H1 (cell line): ENCODE measurements around the gene TDRD1. TPM values are rescaled to one million over a fixed set of nuclear protein-coding genes. Genes with fewer than 3 reads are reported as not detected.

Source experiments
- CTCF ChIA-PET: fragments of 300-600 bp; sonication (Branson Sonifier 250); formaldehyde crosslinking; loops from one replicate; lab custom pipeline; 2021; ENCODE audit not compliant: partially characterized antibody; lab: Charles Lee
- POLR2A ChIA-PET: fragments of 300-600 bp; sonication (Branson Sonifier 250); formaldehyde crosslinking; loops from one replicate; lab custom pipeline; 2021; ENCODE audit warnings: inconsistent platforms; ENCODE audit not compliant: partially characterized antibody; lab: Charles Lee
- DNase-seq, 2 experiments: peaks; one replicate each; pipeline versions ENCODE4 v3.0.0 to v3.0.0-alpha.2; 2010 to 2022; ENCODE audit warnings: low spot score in 2 of 2, low read depth in 1 of 2, mixed read lengths in 1 of 2
- FAIRE-seq: peaks from 2 replicates; lab custom pipeline; 2011; peaks lifted over from hg19 to GRCh38; lab: Jason Lieb, UNC
- H2AFZ ChIP-seq: 2 replicates; pipeline ENCODE4 v1.8.1; 2012; ENCODE audit warnings: low read length, inconsistent platforms
- H2AK5ac ChIP-seq: 2 replicates; pipeline ENCODE4 v1.6.1; 2013; ENCODE audit warnings: low read depth, low read length
- H2BK120ac ChIP-seq: replicated peaks from 2 replicates; pipeline ENCODE3; 2013; ENCODE audit warnings: low read depth, low read length, inconsistent platforms
- H2BK12ac ChIP-seq: 2 replicates; pipeline ENCODE4 v1.6.1; 2013; ENCODE audit warnings: low read depth, low read length
- H2BK15ac ChIP-seq: 2 replicates; pipeline ENCODE4 v1.6.1; 2013; ENCODE audit warnings: low read length
- H2BK20ac ChIP-seq: 2 replicates; pipeline ENCODE4 v1.6.1; 2013; ENCODE audit warnings: low read length
- H2BK5ac ChIP-seq: 2 replicates; pipeline ENCODE4 v1.6.1; 2013; ENCODE audit warnings: low read depth, low read length
- H3K14ac ChIP-seq: 2 replicates; pipeline ENCODE4 v1.6.1; 2013; ENCODE audit warnings: inconsistent platforms; ENCODE audit not compliant: insufficient read length
- H3K18ac ChIP-seq: 2 replicates; pipeline ENCODE4 v1.6.1; 2013; ENCODE audit warnings: low read length; ENCODE audit errors: extremely low read depth
- H3K23ac ChIP-seq: 2 replicates; pipeline ENCODE4 v1.6.1; 2013; ENCODE audit warnings: inconsistent platforms; ENCODE audit not compliant: insufficient read length
- H3K23me2 ChIP-seq: 2 replicates; pipeline ENCODE4 v1.6.1; 2013; ENCODE audit warnings: low read depth, low read length
- H3K27ac ChIP-seq: 2 replicates; pipeline ENCODE4 v1.6.1; 2011; ENCODE audit warnings: low read depth, low read length, inconsistent platforms
- H3K27me3 ChIP-seq, 4 experiments: replicated peaks in 1 of 4; 1 replicate in 1 of 4; 2 replicates in 3 of 4; pipeline versions ENCODE4 v1.6.1 to v1.8.1; 2011 to 2013; ENCODE audit warnings: low read length in 3 of 4, mild to moderate bottlenecking in 3 of 4, inconsistent platforms in 2 of 4, mixed read lengths in 2 of 4, moderate library complexity in 1 of 4; ENCODE audit not compliant: control insufficient read depth in 3 of 4, insufficient read depth in 3 of 4; ENCODE audit errors: extremely low read depth in 1 of 4
- H3K36me3 ChIP-seq, 4 experiments: 2 replicates each; pipeline versions ENCODE4 v1.6.1 to v1.8.1; 2011 to 2013; ENCODE audit warnings: mild to moderate bottlenecking in 4 of 4, low read length in 3 of 4, moderate library complexity in 2 of 4, control low read depth in 1 of 4, inconsistent platforms in 1 of 4; ENCODE audit not compliant: insufficient read depth in 4 of 4, control insufficient read depth in 2 of 4
- H3K4ac ChIP-seq: replicated peaks from 2 replicates; pipeline ENCODE3; 2013; ENCODE audit warnings: low read length, low read depth, mixed read lengths, inconsistent platforms; ENCODE audit not compliant: insufficient read length
- H3K4me1 ChIP-seq, 4 experiments: replicated peaks in 1 of 4; 1 replicate in 1 of 4; 2 replicates in 3 of 4; pipeline versions ENCODE4 v1.6.1 to v1.8.1; 2011 to 2013; ENCODE audit warnings: low read length in 3 of 4, inconsistent platforms in 2 of 4, mixed read lengths in 1 of 4; ENCODE audit not compliant: insufficient read depth in 4 of 4, control insufficient read depth in 3 of 4
- H3K4me2 ChIP-seq, 2 experiments: 2 replicates each; pipeline versions ENCODE4 v1.6.1 to v1.8.1; 2011 to 2013; ENCODE audit warnings: low read depth in 2 of 2, low read length in 2 of 2, control low read depth in 1 of 2, inconsistent platforms in 1 of 2, mild to moderate bottlenecking in 1 of 2; ENCODE audit not compliant: insufficient read depth in 1 of 2
- H3K4me3 ChIP-seq, 4 experiments: fragments of 200-600, 300-600 bp in 1 of 4; sonication (generic), shearing (Covaris generic), sonication (Bioruptor Twin) in 1 of 4; 2 replicates each; pipeline versions ENCODE4 v1.5.1 to v1.8.1; 2011 to 2016; ENCODE audit warnings: low read length in 4 of 4, low read depth in 3 of 4, control low read depth in 2 of 4, inconsistent platforms in 2 of 4, mild to moderate bottlenecking in 2 of 4, mixed read lengths in 1 of 4, moderate library complexity in 1 of 4; ENCODE audit not compliant: insufficient read depth in 2 of 4; ENCODE audit errors: extremely low read depth in 1 of 4
- H3K56ac ChIP-seq: replicated peaks from 2 replicates; pipeline ENCODE3; 2013; ENCODE audit warnings: low read depth, mild to moderate bottlenecking, mixed read lengths, low read length, inconsistent platforms; ENCODE audit not compliant: insufficient read length
- H3K79me1 ChIP-seq: 2 replicates; pipeline ENCODE4 v1.6.1; 2013; ENCODE audit warnings: low read depth, low read length, control low read depth
- H3K79me2 ChIP-seq, 2 experiments: 2 replicates each; pipeline versions ENCODE4 v1.6.1 to v1.8.1; 2012 to 2013; ENCODE audit warnings: low read length in 2 of 2, mild to moderate bottlenecking in 2 of 2, inconsistent platforms in 1 of 2; ENCODE audit not compliant: insufficient read depth in 2 of 2, control insufficient read depth in 1 of 2
- H3K9ac ChIP-seq, 4 experiments: replicated peaks in 1 of 4; 1 replicate in 1 of 4; 2 replicates in 3 of 4; pipeline versions ENCODE4 v1.6.1 to v1.8.1; 2011 to 2013; ENCODE audit warnings: low read depth in 3 of 4, low read length in 3 of 4, control low read depth in 2 of 4, mild to moderate bottlenecking in 2 of 4, moderate library complexity in 2 of 4, inconsistent platforms in 1 of 4; ENCODE audit errors: extremely low read depth in 1 of 4
- H3K9me3 ChIP-seq, 2 experiments: 2 replicates each; pipeline versions ENCODE4 v1.6.1 to v1.8.1; 2012 to 2013; ENCODE audit warnings: mild to moderate bottlenecking in 2 of 2, moderate library complexity in 2 of 2, control low read depth in 1 of 2, inconsistent platforms in 1 of 2, low read depth in 1 of 2, low read length in 1 of 2, mixed read lengths in 1 of 2; ENCODE audit not compliant: insufficient read depth in 2 of 2
- H4K20me1 ChIP-seq, 2 experiments: replicated peaks in 1 of 2; 2 replicates each; pipeline versions ENCODE3 to v1.8.1; 2011 to 2013; ENCODE audit warnings: inconsistent platforms in 2 of 2, low read length in 2 of 2, mild to moderate bottlenecking in 1 of 2; ENCODE audit not compliant: insufficient read depth in 2 of 2, control insufficient read depth in 1 of 2
- H4K5ac ChIP-seq: 2 replicates; pipeline ENCODE4 v1.6.1; 2013; ENCODE audit warnings: low read length, low read depth, mixed read lengths, inconsistent platforms; ENCODE audit not compliant: insufficient read length
- H4K8ac ChIP-seq: 2 replicates; pipeline ENCODE4 v1.8.0; 2013; ENCODE audit warnings: mild to moderate bottlenecking, moderate library complexity, low read length, inconsistent platforms; ENCODE audit not compliant: insufficient read depth; ENCODE audit errors: extremely low read depth
- H4K91ac ChIP-seq: replicated peaks from 2 replicates; pipeline ENCODE3; 2013; ENCODE audit warnings: low read length, mixed read lengths, inconsistent platforms; ENCODE audit not compliant: insufficient read length
- POLR2A ChIP-seq, 2 experiments: IDR thresholded peaks; 1 replicate in 1 of 2; 2 replicates in 1 of 2; pipeline ENCODE4 v1.6.1; 2011; ENCODE audit warnings: low read depth in 2 of 2, low read length in 2 of 2, mild to moderate bottlenecking in 2 of 2; ENCODE audit errors: control extremely low read depth in 1 of 2
- SAP30 ChIP-seq: fragments of 300-600 bp; sonication (generic); IDR thresholded peaks from 2 replicates; pipeline ENCODE4 v1.7.1; 2012; ENCODE audit warnings: low read length, moderate library complexity, mild to moderate bottlenecking, inconsistent platforms; ENCODE audit not compliant: insufficient read depth, insufficient replicate concordance
- SP2 ChIP-seq: IDR thresholded peaks from 2 replicates; pipeline ENCODE4 v1.6.1; 2012; ENCODE audit warnings: mild to moderate bottlenecking, low read length, inconsistent platforms
- WGBS, 2 experiments: shearing (Covaris generic) in 1 of 2; methylation state at CpG; one replicate each; pipeline versions ENCODE4 v1.1.6 to v1.1.7; 2013 to 2015; ENCODE audit warnings: low lambda C conversion rate in 2 of 2, mixed read lengths in 2 of 2, inconsistent platforms in 1 of 2, low coverage in 1 of 2, missing lambda C conversion rate in 1 of 2; ENCODE audit not compliant: insufficient replicate concordance in 2 of 2, insufficient coverage in 1 of 2, insufficient read length in 1 of 2; ENCODE audit errors: extremely low coverage in 1 of 2, missing lambda C conversion rate in 1 of 2; 5-methylcytosine and 5-hydroxymethylcytosine counted together
- polyA plus RNA-seq, 7 experiments: library from polyadenylated mRNA; depleted of rRNA in 3 of 7; stranded (reverse) in 5 of 7; unstranded in 2 of 7; fragments of >200 nt in 5 of 7; fragments of 200-250 nt in 2 of 7; gene quantifications; 1 replicate in 5 of 7; 2 replicates in 1 of 7; 4 replicates in 1 of 7; pipeline versions ENCODE4 v1.2.1 to v1.2.3, GENCODE V29; 2011 to 2013; ENCODE audit warnings: missing spikeins in 2 of 7, mixed read lengths in 2 of 7
- total RNA-seq: library from RNA; stranded (reverse); fragmentation: NEBNext Ultra II Directional; extraction: Animal tissue kit (Norgen Biotek cat#: 25700); gene quantifications from 2 replicates; pipeline ENCODE4 v1.2.1, GENCODE V29; 2021
- TF ChIP-seq, protein P1 (sequence below): IDR thresholded peaks from 2 replicates; pipeline ENCODE4 v1.6.1; 2011; ENCODE audit warnings: low read length, improper control_type of control experiment
- TF ChIP-seq, protein P2 (sequence below): IDR thresholded peaks from 2 replicates; pipeline ENCODE4 v1.6.1; 2012; ENCODE audit warnings: inconsistent platforms

Gene TDRD1
- total and polyA plus RNA-seq, 2 of the 8 experiments (the other 6 are each of a cell fraction or from before 2014, with no cell fraction given), result 0.02 to 0.71 TPM

DNA sequence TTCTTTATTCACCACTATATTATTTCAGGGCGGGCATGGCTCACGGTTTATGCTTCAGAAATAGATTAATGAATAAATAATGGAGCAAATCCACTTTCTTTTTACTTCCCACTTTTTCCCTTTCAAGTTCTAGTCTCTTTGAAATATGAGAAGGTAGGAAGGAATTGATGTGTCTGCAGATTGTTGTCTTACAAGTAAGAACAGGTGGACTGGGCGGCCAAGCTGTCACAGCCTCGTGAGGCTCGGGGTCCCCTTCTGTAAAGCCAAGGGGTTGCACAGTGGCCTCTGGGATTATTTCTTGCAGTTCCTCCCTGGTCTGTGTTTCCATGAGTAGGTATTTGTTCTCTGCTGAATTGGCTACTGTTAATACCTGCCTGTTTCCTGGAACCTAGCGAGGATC, 71.1 kb downstream of the TDRD1 start:
- Histone ChIP-seq H4K5ac (no peak overlapping the region), H3K4ac (no peak overlapping the region), H3K9ac (no peak overlapping the region), H2BK12ac (no peak overlapping the region), H2BK5ac (no peak overlapping the region), H3K36me3 (no peaks in the 10 kb centered on the region), H4K91ac (no peak overlapping the region), H3K23ac (no peak overlapping the region), H3K4me3 (no peak overlapping the region), H4K8ac (no peak overlapping the region), H3K79me1 (no peaks in the 10 kb centered on the region; the same call in 1 of the 2 replicates), H3K9me3 (0 out of 4 replicates have a peak, but pooled peaks cover 0 to 2% of the 10 kb centered on the region in 2 experiments), H4K20me1 (no peaks in the 10 kb centered on the region), H3K27ac (no peak overlapping the region), H2BK15ac (no peak overlapping the region), H2AFZ (no peak overlapping the region), H3K14ac (no peak overlapping the region), H3K23me2 (no peaks in the 10 kb centered on the region), H3K27me3 (no peaks in the 10 kb centered on the region), H3K56ac (no peak overlapping the region), H2BK20ac (no peak overlapping the region), H2AK5ac (no peak overlapping the region), H3K4me1 (no peaks in the 10 kb centered on the region), H3K4me2 (no peak overlapping the region), H3K79me2 (no peaks in the 10 kb centered on the region), H2BK120ac (no peak overlapping the region), H3K18ac (no peak overlapping the region)
- TF ChIP-seq, protein P1, sequence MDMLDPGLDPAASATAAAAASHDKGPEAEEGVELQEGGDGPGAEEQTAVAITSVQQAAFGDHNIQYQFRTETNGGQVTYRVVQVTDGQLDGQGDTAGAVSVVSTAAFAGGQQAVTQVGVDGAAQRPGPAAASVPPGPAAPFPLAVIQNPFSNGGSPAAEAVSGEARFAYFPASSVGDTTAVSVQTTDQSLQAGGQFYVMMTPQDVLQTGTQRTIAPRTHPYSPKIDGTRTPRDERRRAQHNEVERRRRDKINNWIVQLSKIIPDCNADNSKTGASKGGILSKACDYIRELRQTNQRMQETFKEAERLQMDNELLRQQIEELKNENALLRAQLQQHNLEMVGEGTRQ, result no peak
- TF ChIP-seq SP2 (no peak), POLR2A (IDR thresholded peaks at IDR 0.05; ENCODE audit: control extremely low read depth in 1 of 2, low read depth in 2 of 2, low read length in 2 of 2) (no peak), SAP30 (no peak)
- TF ChIP-seq, protein P2, sequence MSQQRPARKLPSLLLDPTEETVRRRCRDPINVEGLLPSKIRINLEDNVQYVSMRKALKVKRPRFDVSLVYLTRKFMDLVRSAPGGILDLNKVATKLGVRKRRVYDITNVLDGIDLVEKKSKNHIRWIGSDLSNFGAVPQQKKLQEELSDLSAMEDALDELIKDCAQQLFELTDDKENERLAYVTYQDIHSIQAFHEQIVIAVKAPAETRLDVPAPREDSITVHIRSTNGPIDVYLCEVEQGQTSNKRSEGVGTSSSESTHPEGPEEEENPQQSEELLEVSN, result no peak
- ChIA-PET POLR2A (interaction anchor here (1.2 kb wide), 1 partner anchor 10 kb away, joined by 5 read pairs; no protein-coding TSS in a partner anchor), CTCF (interaction anchor here (1.0 kb wide), 1 partner anchor 137 kb away, joined by 4 read pairs; no protein-coding TSS in a partner anchor)
- DNase-seq (no peak), FAIRE-seq (no peak)
- 91% methylated on average over 6 of the region's 6 CpGs; no CpG with 5 or more reads in 1 of the 2 experiments for WGBS, 2 experiments
